Left renal cortex interstitium (tissue), 4 donors: ENCODE data around the gene ACAP1. TPM values are rescaled to one million over a fixed set of nuclear protein-coding genes. Genes with fewer than 3 reads are reported as not detected.

Experiments
- DNase-seq, 4 donors: peaks; one replicate each; pipeline ENCODE4 v3.0.0-alpha.2; 2013; ENCODE audit warnings: low read depth in 4 of 4, low spot score in 2 of 4, missing footprints in 1 of 4
- polyA plus RNA-seq, 4 donors: library from polyadenylated mRNA; unstranded; fragments of 120-200 nt; gene quantifications; one replicate each; pipeline ENCODE4 v1.2.1, GENCODE V29; 2013; ENCODE audit not compliant: insufficient read length in 4 of 4

Gene ACAP1
- polyA plus RNA-seq, 4 donors, result 7.3 to 10.9 (median 10.0) TPM

DNA sequence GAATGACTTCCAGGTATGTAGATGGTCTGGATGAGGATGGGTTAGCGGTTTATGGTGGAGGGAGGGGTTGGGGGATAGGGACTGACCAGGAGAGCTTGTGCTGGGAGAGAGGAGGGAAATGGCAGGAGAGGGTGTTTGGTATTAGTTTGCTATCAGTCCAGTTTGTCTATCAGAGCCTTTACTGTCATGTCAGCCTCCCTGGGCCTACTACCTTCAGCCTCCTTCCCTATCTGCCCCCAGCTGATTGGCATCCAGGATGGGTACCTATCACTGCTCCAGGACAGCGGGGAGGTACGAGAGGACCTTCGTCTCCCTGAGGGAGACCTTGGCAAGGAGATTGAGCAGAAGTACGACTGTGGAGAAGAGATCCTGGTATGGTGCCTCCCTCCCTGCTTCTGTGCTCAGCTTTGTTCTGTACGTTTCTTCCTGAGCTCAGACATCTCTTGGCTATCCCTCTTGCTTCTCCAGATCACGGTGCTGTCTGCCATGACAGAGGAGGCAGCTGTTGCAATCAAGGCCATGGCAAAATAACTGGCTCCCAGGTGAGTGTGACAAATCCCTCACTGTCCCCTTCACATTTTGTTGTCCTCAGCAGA, 25.1 kb upstream of the ACAP1 start:
- DNase-seq, result no peak

GRCh38 chr17:7312432-7313087, 23.8 kb upstream of the ACAP1 start:
- DNase-seq, result no peak

DNA sequence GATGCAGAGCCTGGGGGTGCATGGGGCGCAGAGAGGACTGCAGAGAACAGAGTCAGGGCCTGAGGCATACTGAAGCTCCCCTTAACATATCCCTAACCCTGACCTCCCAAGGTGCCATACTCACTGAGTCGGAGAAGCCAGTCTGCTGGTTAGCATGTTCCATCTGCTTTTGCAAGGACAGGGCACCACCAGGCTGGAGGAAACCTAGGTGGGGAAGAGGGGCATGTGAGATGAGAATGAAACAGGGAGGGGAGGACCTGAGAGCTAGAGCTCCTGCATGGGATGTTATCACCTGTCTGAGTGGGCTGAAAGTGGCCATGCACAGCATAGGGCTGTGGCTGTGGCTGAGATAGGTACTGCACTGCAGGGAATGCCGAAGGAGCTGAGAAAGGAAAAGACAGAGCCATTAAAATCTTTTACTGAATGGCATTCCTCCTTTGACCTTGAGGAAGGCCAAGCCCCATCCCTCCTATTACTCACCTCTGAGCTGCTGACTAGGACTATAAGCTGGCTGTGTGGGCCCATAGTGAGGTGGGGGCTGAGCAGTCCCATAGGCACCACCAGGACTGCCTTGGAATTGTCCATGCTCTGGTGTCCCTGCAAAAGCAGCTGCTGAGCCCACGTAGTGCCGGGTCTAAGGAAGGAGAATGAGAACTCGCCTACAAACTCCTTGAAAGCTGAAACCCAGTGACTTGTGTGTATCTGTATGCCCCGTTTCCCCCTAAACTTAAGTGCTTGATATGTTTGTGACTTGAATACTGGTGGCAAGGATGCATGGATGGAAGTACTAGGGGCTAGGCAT, 23.0 kb upstream of the ACAP1 start:
- DNase-seq, result no peak

DNA sequence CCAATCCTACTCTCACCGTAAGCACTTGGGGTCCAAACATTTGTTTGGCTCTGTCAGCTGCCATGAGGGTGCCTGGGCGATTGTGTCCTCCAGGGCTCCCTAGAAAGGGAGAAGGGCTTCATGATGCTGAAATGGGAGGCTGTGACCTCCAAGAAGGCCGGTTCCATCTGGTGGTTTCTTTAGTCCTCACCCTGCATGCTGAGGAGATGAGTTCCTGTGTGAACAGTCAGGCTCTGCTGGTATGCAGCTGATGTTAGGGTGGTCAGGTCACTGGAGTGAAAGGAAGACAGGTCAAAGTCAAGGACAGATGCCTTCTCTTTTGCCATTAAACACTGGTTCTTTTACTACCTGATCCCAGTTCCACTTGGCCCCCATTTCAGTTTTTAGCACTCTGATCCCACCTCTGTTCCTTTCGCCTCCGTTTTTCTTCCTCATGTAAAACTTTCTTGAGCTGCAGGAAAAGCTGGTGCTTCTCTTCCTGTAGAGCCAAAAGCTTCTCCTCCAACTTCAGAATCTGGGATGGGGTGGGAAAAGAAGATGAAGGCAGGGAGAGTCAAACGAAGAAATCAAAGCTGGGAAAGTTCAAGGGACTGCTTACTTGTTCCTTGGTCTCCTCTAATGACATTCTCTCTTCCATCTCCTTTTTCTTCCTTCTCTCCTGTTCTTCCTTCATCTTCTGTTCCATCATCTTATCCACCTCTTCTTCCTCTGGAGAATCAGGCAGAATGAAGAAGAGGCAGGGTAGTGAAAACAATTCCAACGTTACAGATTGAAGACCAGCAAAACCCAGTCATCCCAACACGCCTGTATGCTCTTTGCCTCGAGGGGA, 22.2 kb upstream of the ACAP1 start:
- DNase-seq, result no peak

- DNase-seq, result peak in 2 of 4 donors; percentile 69 to 77
Observed at GRCh38 chr17:7314719-7315569, 21.4 kb upstream of the ACAP1 start, which contains the start of gene GPS2. TSS of gene GPS2 (minus strand) at chr17:7315360. CDS start at chr17:7315052, 308 bp downstream.

GRCh38 chr17:7315570-7316235, 20.6 kb upstream of the ACAP1 start:
- no peak for DNase-seq

- DNase-seq, result no peak
Observed at GRCh38 chr17:7317161-7317803, 19.0 kb upstream of the ACAP1 start.

DNA sequence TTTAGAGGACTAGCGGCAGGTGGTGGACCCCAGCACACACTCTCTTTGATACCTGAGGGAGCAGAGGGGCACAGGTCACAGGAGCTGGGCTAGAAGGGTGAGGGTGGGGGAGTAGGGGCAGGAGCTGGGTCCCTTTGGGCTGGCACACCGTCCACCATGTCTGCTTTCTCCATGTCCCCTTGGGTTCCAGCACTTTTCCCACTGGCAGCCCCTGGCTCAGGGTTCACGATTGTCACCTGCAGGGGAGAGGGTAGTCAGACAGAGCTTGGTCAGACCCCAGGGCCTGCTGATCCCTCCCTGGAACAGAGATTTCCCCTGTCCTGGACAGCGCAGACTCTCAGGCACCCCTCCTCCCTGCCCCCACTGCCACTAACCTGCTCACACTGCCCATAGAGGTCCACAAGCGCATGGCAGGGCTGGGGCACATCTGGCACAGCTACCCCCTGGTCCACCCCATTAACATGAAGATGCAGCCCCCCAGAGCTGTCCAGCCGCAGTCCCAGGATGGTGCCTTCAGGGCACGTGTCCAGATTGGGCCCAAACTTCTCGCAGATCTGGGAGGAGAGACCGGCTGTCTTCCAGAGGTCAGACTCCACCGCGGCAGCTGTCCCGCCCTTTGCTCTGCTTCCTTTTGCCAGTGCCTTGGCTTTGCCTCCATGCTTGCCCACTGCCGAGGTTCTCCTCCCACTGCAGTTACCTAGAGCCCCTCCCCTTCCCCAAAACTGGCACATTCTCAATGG, 18.0 kb upstream of the ACAP1 start:
- DNase-seq, result no peak

DNA sequence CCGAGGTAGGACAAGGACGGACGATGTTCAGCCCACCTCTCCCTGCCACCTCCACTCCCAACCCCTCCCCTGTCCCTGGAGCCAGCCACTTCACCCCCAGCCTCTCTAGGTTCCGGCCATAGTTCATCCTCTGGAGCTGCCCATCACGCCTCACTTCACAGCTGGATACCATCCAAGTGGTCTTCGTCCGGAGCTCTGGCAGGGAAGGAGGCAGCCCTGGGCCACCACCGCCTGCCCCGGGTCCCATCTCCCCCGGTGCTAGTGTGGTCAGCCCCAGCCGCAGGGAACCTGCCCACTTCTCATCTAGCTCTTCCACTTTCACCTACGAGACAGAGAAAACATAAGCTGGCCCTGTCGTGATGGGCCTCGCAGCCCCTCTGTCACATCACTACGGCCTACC, 14.9 kb upstream of the ACAP1 start:
- no peak for DNase-seq

- no peak for DNase-seq
Observed at GRCh38 chr17:7322520-7323194, 13.7 kb upstream of the ACAP1 start.

DNA sequence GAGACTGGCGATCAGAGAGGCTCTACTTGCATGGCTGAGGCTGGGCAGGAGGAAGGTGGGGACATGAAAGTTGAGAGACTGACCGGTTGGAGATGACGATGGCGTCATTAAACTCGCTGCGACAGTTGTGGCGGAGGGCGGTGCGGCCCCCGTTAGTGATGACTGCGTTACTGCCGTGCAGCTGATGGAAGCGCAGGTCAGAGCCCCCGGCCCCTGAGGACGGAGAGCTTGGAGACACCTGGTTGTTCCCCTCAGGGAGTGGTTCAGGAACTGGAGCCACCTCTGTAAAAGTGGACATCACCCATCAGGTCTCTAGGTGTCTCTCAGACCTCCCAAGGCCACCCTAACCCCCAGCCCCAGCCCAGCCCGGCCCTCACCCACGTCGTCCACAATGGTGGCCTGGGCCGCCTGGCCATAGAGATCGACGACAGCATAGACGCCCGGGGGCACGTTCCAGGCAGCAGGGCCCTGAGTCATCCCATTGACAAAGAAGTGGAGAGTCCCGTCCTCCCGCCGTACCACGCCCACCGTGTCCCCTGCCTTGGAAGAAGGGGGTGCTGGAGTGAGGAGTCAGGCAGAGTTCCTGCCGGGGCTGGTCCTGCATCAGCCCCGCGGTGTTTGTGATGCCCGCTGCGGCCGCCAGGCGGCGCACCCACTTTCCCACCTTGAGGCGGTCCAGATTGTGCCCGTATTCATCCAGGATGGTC, 12.4 kb upstream of the ACAP1 start:
- DNase-seq, result no peak

- no peak for DNase-seq
Observed at GRCh38 chr17:7324438-7324779, 11.9 kb upstream of the ACAP1 start.

GRCh38 chr17:7325031-7325528, 11.2 kb upstream of the ACAP1 start:
- no peak for DNase-seq

DNA sequence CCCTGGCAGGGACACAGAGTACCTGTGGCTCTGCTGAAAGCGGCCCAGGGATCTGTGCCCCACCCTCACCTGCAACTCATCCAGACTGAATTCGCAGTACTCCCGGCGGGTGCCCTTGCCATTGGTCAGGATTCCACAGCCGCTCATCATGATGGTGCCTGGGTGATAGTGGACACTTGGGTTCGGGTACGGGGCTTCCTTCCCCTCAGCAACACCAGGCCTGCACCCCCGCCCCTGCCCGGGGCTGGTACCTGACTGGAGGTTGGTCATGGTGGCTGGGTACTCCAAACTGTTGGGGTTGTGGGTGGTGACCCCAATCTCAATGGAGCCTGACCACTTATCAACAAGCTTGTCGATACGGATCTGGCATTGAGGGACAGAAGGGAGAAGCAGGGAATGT, 10.1 kb upstream of the ACAP1 start:
- DNase-seq, result no peak

DNA sequence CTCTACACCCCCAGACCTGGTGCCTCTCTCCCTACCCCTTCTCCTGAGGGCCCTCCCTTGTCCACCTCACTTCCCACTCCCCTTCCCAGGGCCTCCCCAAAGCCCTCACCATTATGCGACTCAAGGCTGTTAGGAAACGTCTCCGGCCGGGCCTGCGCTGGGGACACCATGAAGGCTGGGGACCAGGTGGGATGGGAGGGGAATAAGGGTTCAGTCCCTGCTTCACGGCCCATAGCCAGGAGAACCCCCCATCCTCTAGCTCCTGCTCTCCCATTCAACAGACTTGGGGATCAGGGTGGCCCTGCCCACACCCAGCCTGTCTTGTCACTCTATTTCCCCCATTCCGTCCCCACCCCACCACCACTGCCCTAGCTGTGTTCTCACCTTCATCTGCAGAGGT, 9.3 kb upstream of the ACAP1 start:
- DNase-seq, result no peak

- DNase-seq, result no peak
Observed at GRCh38 chr17:7327501-7327900, 8.8 kb upstream of the ACAP1 start.

GRCh38 chr17:7328009-7328408, 8.3 kb upstream of the ACAP1 start:
- DNase-seq, result no peak
